HG03565 (cell line): ENCODE measurements around the gene COL5A1.

Source experiments
- ATAC-seq: cut with Tn5 transposase; IDR thresholded peaks from one replicate; pipeline ENCODE4 v1.9.1; 2021; ENCODE audit warnings: mild to moderate bottlenecking, moderate library complexity; ENCODE audit not compliant: unreplicated experiment

Gene COL5A1

GRCh38 chr9:134759913-134760312, 118.3 kb downstream of the COL5A1 start:
- no peak for ATAC-seq

- ATAC-seq, result no peak
These were observed 119.3 kb downstream of the COL5A1 start for GRCh38 chr9:134760750-134761420.

- ATAC-seq, result no peak
These were observed 123.1 kb downstream of the COL5A1 start for GRCh38 chr9:134764473-134765269.

GRCh38 chr9:134765785-134766184, 124.2 kb downstream of the COL5A1 start:
- no peak for ATAC-seq

- no peak for ATAC-seq
These were observed 125.0 kb downstream of the COL5A1 start for GRCh38 chr9:134766587-134766986.

GRCh38 chr9:134768332-134768708, 126.7 kb downstream of the COL5A1 start:
- ATAC-seq, result no peak

GRCh38 chr9:134768709-134769351, 127.2 kb downstream of the COL5A1 start:
- ATAC-seq, result no peak

GRCh38 chr9:134770972-134771971, 129.7 kb downstream of the COL5A1 start:
- no peak for ATAC-seq

GRCh38 chr9:134772331-134772730, 130.7 kb downstream of the COL5A1 start:
- ATAC-seq, result no peak

- ATAC-seq, result no peak
These were observed 132.2 kb downstream of the COL5A1 start for GRCh38 chr9:134773842-134774241.

GRCh38 chr9:134774410-134774809, 132.8 kb downstream of the COL5A1 start:
- ATAC-seq, result no peak

GRCh38 chr9:134775081-134775951, 133.7 kb downstream of the COL5A1 start:
- no peak for ATAC-seq

- ATAC-seq, result no peak
These were observed 134.6 kb downstream of the COL5A1 start for GRCh38 chr9:134776080-134776796.

GRCh38 chr9:134777153-134777552, 135.6 kb downstream of the COL5A1 start:
- ATAC-seq, result no peak

- ATAC-seq, result no peak
These were observed 136.6 kb downstream of the COL5A1 start for GRCh38 chr9:134778156-134778555.

GRCh38 chr9:134778841-134779411, 137.3 kb downstream of the COL5A1 start:
- no peak for ATAC-seq

GRCh38 chr9:134779640-134780039, 138.0 kb downstream of the COL5A1 start:
- ATAC-seq, result no peak

GRCh38 chr9:134781591-134782302, 140.1 kb downstream of the COL5A1 start:
- no peak for ATAC-seq
